ENCODE data around the gene LENG9. TPM values are rescaled to one million over a fixed set of nuclear protein-coding genes. Genes with fewer than 3 reads are reported as not detected.
"Not testable (repeated sequence)": the region's sequence is repeated elsewhere in the genome, so short reads cannot be mapped to it uniquely, and the experiment has no call there.

Gene LENG9
- total RNA-seq, 1 donor from 2014 or later: 15.0 TPM

DNA sequence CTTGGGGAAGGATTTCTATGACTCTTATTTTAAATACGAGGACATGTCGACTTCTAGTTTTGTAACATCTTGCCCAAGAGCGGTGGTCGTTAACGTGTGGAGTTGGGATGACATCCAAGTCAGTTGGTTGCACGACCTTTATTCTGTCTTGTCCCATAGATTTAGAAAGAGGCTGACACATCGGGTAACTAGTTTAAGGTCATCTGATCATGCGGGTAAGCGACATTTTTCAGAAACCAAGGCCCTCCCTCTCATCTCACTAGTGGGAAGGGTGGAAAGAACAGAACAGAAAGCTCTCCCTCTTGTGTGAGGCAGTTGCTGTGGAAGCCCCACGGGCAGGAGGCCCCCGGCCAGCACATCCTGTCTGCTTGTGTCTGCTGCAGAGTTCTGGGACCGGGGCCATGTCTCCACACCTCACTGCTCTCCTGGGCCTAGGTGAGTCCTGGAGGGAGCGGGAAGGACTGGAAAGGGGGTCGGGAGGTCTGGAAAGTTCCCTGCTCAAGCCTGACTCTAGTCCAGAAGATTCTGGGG, 39.0 kb upstream of the LENG9 start, which contains the start of gene LAIR2:
TSS of gene LAIR2 (plus strand) at position 314 of the 531 bp plus-strand sequence. CDS start at position 402, 88 bp downstream.
- TF ChIP-seq, protein P1, sequence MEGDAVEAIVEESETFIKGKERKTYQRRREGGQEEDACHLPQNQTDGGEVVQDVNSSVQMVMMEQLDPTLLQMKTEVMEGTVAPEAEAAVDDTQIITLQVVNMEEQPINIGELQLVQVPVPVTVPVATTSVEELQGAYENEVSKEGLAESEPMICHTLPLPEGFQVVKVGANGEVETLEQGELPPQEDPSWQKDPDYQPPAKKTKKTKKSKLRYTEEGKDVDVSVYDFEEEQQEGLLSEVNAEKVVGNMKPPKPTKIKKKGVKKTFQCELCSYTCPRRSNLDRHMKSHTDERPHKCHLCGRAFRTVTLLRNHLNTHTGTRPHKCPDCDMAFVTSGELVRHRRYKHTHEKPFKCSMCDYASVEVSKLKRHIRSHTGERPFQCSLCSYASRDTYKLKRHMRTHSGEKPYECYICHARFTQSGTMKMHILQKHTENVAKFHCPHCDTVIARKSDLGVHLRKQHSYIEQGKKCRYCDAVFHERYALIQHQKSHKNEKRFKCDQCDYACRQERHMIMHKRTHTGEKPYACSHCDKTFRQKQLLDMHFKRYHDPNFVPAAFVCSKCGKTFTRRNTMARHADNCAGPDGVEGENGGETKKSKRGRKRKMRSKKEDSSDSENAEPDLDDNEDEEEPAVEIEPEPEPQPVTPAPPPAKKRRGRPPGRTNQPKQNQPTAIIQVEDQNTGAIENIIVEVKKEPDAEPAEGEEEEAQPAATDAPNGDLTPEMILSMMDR (IDR thresholded peaks at IDR 0.05; ENCODE audit: insufficient read depth, low read length, severe bottlenecking): no peak
- Histone ChIP-seq H3K36me3 (ENCODE audit: control insufficient read depth, insufficient read depth, low read length) (no peaks in the 10 kb centered on the region), H3K4me3 (ENCODE audit: low read depth, low read length) (no peak within 1 kb of the TSS), H3K27me3 (ENCODE audit: control insufficient read depth, insufficient read depth, low read length) (no peaks in the 10 kb centered on the region)
- no peak for DNase-seq (ENCODE audit: low read depth)
- no peak for FAIRE-seq

DNA sequence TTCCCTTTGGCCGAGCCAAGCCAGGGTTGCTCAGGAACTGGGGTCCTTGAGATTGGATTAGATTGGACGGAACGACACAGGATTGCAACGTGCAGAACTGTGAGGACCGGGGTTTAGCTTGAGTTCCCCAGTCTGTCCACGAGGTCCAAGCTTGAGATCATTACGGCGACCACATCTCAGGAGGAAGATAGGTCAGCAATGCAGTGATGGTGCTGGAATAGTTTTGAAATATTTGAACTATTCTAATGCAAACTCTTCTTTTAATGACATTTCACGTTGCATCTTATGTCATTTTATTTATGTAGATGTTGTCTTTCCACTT, 34.8 kb upstream of the LENG9 start:
- H3K36me3 ChIP-seq (ENCODE audit: control insufficient read depth, insufficient read depth, low read length); H3K27me3 ChIP-seq (ENCODE audit: control insufficient read depth, insufficient read depth, low read length); DNase-seq (ENCODE audit: low read depth); FAIRE-seq; H3K4me3 ChIP-seq (ENCODE audit: low read depth, low read length): not testable (repeated sequence)

DNA sequence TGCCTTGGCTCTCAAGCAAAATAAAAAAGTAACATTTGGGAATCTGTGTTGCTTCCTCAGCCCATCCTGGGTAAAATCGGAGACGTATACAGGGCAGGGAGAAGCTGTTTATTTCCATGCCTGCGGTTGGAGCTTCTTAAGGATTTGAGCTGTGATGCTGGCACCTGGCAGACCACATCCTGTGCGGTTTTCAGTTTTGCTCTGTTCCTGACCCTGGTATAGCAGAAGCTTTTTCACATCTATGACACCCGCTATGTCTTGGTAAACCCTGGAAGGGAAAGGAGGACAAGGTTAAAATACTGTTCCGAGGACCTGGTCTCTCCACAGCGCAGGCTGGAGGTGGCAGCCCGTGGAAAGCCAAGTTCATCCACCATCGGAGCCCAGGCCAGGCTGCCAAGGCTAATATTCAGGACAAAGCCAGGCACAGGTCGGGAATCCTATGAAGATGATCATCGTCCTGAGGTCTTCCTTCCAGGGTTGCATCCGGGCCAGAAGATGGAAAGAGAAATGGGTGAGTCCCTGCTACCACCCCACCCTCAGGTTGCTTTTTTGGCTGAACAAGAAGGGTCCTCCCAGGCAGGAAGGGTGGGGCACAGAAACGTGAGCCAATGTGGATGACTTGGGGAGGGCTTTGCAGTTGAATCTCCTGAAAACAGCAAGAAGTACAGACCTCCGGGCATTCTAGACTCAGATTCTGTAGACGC, 34.3 kb upstream of the LENG9 start:
- peak; percentile 68 for FAIRE-seq
- not testable (repeated sequence) for H3K4me3 ChIP-seq (ENCODE audit: low read depth, low read length); DNase-seq (ENCODE audit: low read depth); H3K36me3 ChIP-seq (ENCODE audit: control insufficient read depth, insufficient read depth, low read length); H3K27me3 ChIP-seq (ENCODE audit: control insufficient read depth, insufficient read depth, low read length)

DNA sequence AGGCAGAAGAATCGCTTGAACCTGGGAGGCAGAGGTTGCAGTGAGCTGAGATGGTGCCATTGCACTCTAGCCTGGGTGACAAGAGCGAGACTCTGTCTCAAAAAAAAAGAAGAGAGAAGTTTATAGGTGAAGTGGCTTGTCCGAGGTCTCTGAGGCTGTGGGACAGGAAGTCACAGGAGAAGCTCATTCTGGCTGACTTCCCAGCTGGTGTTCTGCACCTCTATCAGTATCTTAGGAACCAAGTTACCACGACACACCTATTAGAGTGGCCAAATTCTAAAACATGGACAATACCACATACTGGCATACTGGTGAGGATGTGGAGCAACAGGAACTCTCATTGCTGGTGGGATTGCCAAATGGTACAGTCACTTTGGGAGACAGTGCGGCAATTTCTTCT, 31.7 kb upstream of the LENG9 start:
- H3K4me3 ChIP-seq (ENCODE audit: low read depth, low read length); H3K36me3 ChIP-seq (ENCODE audit: control insufficient read depth, insufficient read depth, low read length); DNase-seq (ENCODE audit: low read depth); H3K27me3 ChIP-seq (ENCODE audit: control insufficient read depth, insufficient read depth, low read length); FAIRE-seq: not testable (repeated sequence)

DNA sequence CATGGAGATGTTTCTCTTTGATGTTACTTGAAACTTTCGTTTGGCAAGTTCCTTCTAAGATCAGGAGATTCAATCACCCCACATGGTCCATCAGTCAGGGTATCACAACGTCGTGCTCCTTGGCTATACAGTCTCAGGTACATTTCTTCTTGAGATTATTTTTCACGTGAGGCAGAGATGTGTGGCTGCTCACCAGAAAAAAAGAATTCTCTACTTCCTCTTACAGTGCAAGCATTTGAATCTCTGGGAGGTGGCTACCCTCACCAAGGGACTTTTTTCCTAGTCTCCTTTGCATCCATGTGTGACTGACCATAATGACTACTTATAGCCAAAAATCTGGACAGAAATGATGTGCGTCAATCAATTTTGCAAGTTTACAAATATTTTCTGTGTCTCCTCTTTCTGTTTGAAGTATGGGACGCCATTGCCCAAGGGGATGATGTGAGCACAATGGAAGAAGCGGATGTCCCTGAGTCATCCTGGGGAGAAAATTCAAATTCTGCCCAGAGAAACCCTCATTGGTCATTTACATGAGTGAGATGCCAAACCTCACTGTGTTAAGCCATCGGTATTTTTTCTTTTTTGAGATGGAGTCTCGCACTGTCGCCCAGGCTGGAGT, 30.5 kb upstream of the LENG9 start:
- no peaks in the 10 kb centered on the region for H3K27me3 ChIP-seq (ENCODE audit: control insufficient read depth, insufficient read depth, low read length)
- H3K4me3 ChIP-seq (ENCODE audit: low read depth, low read length): no peak overlapping the region
- TF ChIP-seq, protein P1 (IDR thresholded peaks at IDR 0.05; ENCODE audit: insufficient read depth, low read length, severe bottlenecking): no peak
- DNase-seq (ENCODE audit: low read depth) (no peak), FAIRE-seq (no peak)
- no peaks in the 10 kb centered on the region for H3K36me3 ChIP-seq (ENCODE audit: control insufficient read depth, insufficient read depth, low read length)

DNA sequence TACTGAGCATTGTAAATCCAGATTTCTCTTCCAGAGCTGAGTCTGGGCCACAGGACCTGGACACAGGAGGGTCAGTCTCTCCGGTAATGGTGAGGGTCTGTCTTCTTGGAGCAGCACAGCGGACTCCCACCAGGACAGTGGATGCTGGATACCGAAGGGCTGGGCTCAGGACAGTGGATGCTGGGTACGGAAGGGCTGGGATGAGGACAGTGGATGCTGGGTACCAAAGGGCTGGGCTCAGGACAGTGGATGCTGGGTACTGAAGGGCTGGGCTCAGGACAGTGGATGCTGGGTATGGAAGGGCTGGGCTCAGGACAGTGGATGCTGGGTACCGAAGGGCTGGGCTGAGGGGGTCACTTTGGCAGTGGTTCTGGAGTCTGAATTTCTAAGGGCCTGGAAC, 29.5 kb upstream of the LENG9 start:
- FAIRE-seq; H3K36me3 ChIP-seq (ENCODE audit: control insufficient read depth, insufficient read depth, low read length); DNase-seq (ENCODE audit: low read depth); H3K27me3 ChIP-seq (ENCODE audit: control insufficient read depth, insufficient read depth, low read length); H3K4me3 ChIP-seq (ENCODE audit: low read depth, low read length): not testable (repeated sequence)

DNA sequence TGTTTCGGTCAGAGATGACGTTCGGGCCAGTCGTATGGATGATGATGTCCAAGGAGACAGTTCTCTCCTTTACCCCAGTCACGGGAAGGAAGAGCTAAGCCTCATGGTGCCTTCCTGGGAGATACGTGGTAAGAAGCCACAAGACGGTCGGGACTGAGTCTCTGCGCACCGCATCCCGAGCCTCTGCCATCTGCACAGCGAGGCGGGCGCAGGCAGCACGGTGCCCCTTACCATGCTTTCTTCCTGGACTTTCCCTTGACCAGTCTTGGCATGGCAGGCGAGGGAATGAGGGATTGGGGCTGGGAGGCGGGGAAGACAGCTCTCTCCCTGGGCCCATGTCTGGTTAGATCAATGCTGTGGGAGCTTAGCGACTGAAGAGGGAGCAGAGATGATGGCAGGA, 29.0 kb upstream of the LENG9 start:
- FAIRE-seq (no peak), DNase-seq (ENCODE audit: low read depth) (no peak)
- Histone ChIP-seq H3K4me3 (ENCODE audit: low read depth, low read length) (no peak overlapping the region), H3K36me3 (ENCODE audit: control insufficient read depth, insufficient read depth, low read length) (no peaks in the 10 kb centered on the region), H3K27me3 (ENCODE audit: control insufficient read depth, insufficient read depth, low read length) (no peaks in the 10 kb centered on the region)
- TF ChIP-seq, protein P1 (IDR thresholded peaks at IDR 0.05; ENCODE audit: insufficient read depth, low read length, severe bottlenecking): no peak

DNA sequence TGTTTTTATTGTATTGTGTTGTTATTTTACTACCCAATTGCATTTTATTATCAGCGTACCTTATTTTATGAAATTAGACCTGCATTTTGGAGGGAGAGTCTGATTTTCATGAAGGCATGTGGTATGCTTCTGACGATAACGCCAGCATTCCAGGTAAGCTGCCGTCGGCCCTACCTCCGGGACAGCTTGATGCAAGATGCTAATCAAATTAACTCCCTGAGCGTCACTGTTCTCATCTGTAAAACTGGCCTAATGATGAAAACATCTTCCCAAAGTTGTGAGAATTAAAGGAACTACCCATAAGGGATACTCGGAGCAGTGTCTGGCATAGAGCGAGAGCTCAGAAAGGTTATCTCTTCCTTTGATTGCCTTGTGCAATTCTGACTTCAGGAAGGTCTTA, 26.2 kb upstream of the LENG9 start:
- TF ChIP-seq, protein P1 (IDR thresholded peaks at IDR 0.05; ENCODE audit: insufficient read depth, low read length, severe bottlenecking): no peak
- H3K36me3 ChIP-seq (ENCODE audit: control insufficient read depth, insufficient read depth, low read length): no peaks in the 10 kb centered on the region
- no peak for FAIRE-seq
- H3K27me3 ChIP-seq (ENCODE audit: control insufficient read depth, insufficient read depth, low read length): no peaks in the 10 kb centered on the region
- H3K4me3 ChIP-seq (ENCODE audit: low read depth, low read length): no peak overlapping the region
- DNase-seq (ENCODE audit: low read depth): no peak

All from bronchial epithelial cell (primary cell).